T-helper 1 cell treated with Interleukin-12 subunit alpha and Interleukin-12 subunit beta and Interleukin-4 antibody, amounts not matched to agents 30 μg/mL and 1 μg/mL, for 36 hours (primary cell): ENCODE results near the gene TREM1.
A peak's percentile ranks its signal among the peaks of the same experiment; 100 is the strongest.

Experiments used
- H3K27ac Mint-ChIP-seq: one replicate; pipeline ENCODE4 v1.8.0; 2021; ENCODE audit warnings: mild to moderate bottlenecking, mixed read lengths
- H3K27me3 Mint-ChIP-seq: one replicate; pipeline ENCODE4 v1.8.0; 2021; ENCODE audit warnings: low read depth, mixed read lengths
- H3K36me3 Mint-ChIP-seq: one replicate; pipeline ENCODE4 v1.8.0; 2021; ENCODE audit warnings: low read depth, mixed read lengths
- H3K4me1 Mint-ChIP-seq: one replicate; pipeline ENCODE4 v1.8.0; 2021; ENCODE audit warnings: low read depth, mixed read lengths
- H3K4me3 Mint-ChIP-seq: one replicate; pipeline ENCODE4 v1.8.0; 2021; ENCODE audit warnings: mild to moderate bottlenecking, moderate library complexity, mixed read lengths
- H3K9me3 Mint-ChIP-seq: one replicate; pipeline ENCODE4 v1.8.0; 2021; ENCODE audit warnings: mixed read lengths

The TREM1 gene

DNA sequence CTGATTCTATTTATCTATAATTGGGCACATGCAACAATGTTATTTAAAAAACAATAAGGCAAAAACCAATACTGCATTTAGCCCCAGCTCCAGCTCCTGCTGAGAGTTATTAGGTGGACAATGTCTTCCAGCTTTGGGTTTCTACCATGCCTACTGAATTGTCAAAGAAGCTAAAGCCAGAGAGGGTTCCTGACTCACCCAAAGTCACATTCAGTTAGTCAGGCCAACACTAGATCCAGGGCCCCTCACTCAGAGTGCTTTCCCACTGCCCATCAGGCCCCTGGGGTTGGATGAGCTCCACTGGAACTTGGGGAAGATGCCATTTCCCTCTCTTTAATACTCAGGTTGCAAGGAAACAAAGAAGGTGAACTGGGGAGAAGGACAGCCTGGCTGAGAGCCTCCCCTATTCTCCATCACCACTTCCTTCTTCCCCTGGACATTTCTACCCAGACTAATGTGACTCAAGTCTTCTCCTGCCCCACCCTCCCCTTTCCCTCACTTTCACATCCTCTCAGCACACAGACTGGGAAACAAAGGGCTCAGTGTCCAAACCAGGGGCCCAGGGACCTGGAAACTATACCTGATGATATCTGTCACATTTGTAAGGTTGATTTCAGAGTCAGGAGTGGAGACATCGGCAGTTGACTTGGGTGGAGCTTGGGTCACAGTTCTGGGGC, 6.0 kb downstream of the TREM1 start:
- H3K27me3 Mint-ChIP-seq = peaks cover 19% of the 10 kb centered on the region
- H3K27ac Mint-ChIP-seq = no peak overlapping the region
- H3K4me3 Mint-ChIP-seq = no peak overlapping the region
- H3K36me3 Mint-ChIP-seq = no peaks in the 10 kb centered on the region
- peaks cover 3% of the 10 kb centered on the region for H3K9me3 Mint-ChIP-seq
- H3K4me1 Mint-ChIP-seq = peaks cover 9% of the 10 kb centered on the region

DNA sequence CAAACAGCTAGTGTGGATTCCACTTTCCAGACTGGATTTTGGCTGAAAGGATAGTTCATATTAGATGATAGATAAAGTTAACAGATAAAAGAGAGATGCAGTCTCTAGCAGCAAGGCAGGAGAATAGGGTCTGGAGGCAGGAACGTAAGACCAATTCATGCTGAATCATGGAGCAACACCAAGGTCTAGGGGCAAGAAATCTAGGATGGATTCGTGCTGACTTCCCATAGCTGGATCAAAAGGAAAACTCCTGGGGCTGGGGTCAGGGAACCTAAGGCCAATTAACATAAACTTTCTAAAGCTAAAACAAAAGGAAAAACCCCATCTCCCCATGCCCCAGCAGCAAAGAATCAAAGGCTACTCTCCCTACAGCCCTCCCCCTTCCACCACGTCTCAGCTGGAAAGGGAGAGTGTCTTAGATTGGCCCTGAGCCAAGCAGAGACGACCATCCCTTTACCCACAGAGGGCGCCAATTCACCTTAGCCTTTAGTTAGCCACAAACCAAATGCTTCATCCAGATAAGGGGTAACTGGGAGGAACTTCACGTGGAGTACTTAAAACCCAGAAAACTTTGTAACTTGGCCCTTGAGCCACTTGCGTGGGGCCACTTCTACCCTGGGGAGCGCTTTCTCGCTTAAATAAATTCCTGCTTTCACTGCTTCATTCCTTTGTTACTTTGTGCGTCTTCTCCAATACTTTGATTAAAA, 7.6 kb downstream of the TREM1 start:
- peaks cover 9% of the 10 kb centered on the region for H3K4me1 Mint-ChIP-seq
- peaks cover 3% of the 10 kb centered on the region for H3K9me3 Mint-ChIP-seq
- H3K4me3 Mint-ChIP-seq = no peak overlapping the region
- peaks cover 19% of the 10 kb centered on the region for H3K27me3 Mint-ChIP-seq
- H3K27ac Mint-ChIP-seq = no peak overlapping the region
- H3K36me3 Mint-ChIP-seq = no peaks in the 10 kb centered on the region

DNA sequence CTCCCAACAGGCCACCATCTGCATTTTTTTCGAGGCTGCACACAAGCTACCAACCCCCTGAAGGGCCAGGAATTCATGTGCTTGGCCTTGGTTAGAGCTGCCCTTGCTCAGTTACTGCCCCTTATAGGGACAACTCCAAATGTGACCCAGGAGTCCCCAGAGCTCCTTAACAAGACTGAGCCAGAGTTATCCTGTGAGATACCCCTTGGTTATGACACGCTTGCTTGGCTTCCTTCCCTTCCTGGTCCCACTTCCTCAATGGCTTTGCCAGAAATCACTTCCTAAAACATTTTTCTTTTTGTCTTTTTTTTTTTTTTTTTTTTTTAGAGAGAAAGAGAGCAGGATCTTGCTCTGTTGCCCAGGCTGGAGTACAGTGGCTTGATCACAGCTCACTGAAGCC, 8.9 kb downstream of the TREM1 start:
- H3K27ac Mint-ChIP-seq = peak overlapping the region; percentile 19
- peaks cover 12% of the 10 kb centered on the region for H3K27me3 Mint-ChIP-seq
- H3K36me3 Mint-ChIP-seq = no peaks in the 10 kb centered on the region
- no peaks in the 10 kb centered on the region for H3K9me3 Mint-ChIP-seq
- peaks cover 9% of the 10 kb centered on the region for H3K4me1 Mint-ChIP-seq
- no peak overlapping the region for H3K4me3 Mint-ChIP-seq

DNA sequence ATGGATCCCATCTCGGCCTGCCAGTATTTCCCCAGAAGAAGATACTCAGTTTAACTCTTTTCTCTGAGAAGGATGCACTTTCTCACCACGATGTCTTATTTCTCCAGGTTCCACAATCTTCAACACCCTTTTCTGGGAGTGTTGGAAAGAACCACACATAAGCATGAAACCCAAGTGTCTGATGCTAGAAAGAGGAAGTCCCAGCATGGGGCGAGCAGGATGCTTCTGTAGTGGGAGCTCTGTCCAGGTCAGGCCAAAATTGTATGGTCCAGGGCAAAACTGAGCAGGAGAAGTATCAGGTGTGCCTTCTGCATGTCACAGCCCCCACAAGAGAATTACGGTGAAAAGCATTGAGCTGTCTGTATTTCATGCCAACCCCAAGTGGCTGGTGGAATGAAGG, 11.0 kb downstream of the TREM1 start:
- Mint-ChIP-seq H3K9me3 (no peaks in the 10 kb centered on the region), H3K36me3 (peaks cover 1% of the 10 kb centered on the region), H3K27ac (no peak overlapping the region), H3K27me3 (peaks cover 12% of the 10 kb centered on the region), H3K4me1 (peaks cover 17% of the 10 kb centered on the region), H3K4me3 (no peak overlapping the region)

DNA sequence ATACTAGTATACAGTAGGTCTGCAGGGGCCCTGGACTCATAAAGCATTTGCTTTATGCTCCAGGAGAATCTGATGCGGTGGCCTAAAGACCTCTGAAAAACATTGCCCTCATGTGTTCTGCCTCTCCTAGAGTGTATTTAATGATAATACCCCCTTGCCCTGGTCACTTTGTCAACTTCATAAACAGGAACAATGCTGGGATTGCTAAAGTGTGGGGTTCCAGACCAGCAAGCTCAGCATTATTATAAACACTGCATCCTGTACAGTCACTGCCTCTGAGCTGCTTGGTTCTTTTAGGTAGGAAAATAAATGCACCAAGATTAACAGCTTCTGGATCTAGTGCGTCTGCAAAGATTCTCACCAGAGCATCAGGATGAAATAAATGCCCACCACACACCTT, 12.2 kb downstream of the TREM1 start:
- peaks cover 12% of the 10 kb centered on the region for H3K27me3 Mint-ChIP-seq
- H3K9me3 Mint-ChIP-seq = no peaks in the 10 kb centered on the region
- H3K4me1 Mint-ChIP-seq = peaks cover 16% of the 10 kb centered on the region
- no peak overlapping the region for H3K27ac Mint-ChIP-seq
- peaks cover 1% of the 10 kb centered on the region for H3K36me3 Mint-ChIP-seq
- no peak overlapping the region for H3K4me3 Mint-ChIP-seq

DNA sequence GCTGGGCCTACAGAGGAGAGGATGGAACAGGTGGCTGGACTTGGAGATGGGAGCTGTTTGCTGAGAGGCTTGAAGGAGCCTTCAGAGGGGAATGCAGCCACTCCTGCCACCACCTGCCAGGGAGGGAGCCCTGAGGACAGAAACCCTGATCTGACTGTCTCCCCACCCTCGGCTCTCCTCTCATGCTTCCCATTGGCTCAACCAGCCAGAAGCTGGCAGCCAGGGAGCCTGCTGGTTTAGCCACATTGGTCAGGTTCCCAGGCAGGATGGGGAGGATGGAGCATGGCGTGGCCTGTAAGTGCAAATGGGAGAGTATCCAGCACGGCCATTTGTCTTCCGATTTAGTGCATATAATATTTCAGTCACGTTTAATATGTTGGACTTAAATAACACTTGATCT, 12.8 kb downstream of the TREM1 start:
- Mint-ChIP-seq H3K4me1 (peaks cover 11% of the 10 kb centered on the region), H3K36me3 (peaks cover 1% of the 10 kb centered on the region), H3K9me3 (no peaks in the 10 kb centered on the region), H3K27ac (no peak overlapping the region), H3K27me3 (peaks cover 12% of the 10 kb centered on the region), H3K4me3 (no peak overlapping the region)

DNA sequence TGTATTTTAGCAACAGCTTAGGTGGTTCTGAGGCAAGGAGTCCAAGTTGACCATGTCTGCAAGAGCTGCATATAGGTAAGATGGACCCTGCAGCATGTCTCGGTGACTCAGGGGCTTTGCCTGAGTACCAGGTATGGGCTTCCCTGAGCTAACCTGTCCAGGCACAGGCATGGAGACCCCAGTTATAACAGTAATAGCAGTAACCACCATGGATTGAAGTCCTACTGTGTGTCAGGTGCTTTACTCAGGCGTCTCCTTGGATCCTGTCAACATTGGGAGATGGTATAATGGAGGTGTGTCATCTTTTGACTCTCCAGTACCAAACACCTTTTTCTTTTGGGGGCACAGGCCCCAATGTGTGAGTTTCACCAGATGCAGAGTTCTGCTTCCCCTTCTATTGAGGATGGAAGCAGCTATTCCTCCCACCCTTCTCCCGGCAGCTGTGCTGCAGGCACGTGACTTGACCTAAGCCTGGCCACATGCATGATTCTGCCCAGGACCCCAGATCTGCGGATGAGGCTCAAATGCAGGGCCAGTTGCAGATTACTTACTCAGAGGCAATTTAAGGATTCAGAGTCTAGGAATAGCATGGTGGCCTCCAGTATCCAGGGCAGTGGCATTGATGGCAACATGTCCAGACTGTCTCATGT, 13.8 kb downstream of the TREM1 start:
- H3K4me1 Mint-ChIP-seq = peaks cover 9% of the 10 kb centered on the region
- peaks cover 1% of the 10 kb centered on the region for H3K36me3 Mint-ChIP-seq
- H3K27ac Mint-ChIP-seq = no peak overlapping the region

DNA sequence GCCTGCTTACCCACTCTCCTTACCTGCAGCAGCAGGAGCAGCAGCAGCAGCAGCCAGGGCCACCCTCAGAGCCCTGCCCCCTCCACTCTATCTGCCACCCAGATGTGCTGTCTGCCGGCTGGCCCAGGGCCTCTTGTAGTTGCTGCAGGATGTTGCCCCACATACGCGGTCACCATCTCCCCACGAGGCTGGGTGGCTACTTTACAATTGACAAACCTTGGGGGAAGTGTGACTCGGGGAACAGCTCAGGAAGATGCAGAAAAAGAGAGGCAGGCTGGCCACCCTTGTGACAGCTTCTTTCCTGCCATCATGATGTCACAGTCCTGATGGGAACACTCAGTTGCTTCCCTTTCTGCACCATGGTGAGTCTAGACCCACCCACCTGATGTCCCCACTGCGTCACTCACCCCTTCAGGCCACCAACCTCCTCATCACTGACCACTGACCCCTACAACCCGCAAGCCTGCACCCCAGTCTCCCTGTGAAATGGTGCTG, 14.5 kb downstream of the TREM1 start:
- Mint-ChIP-seq H3K4me1 (peaks cover 9% of the 10 kb centered on the region), H3K27ac (peak overlapping the region; percentile 49), H3K36me3 (peaks cover 1% of the 10 kb centered on the region), H3K27me3 (peaks cover 12% of the 10 kb centered on the region), H3K4me3 (no peak overlapping the region), H3K9me3 (no peaks in the 10 kb centered on the region)

More for the DNA sequence above, 13.8 kb downstream of the TREM1 start:
- no peak overlapping the region for H3K4me3 Mint-ChIP-seq
- no peaks in the 10 kb centered on the region for H3K9me3 Mint-ChIP-seq
- peaks cover 12% of the 10 kb centered on the region for H3K27me3 Mint-ChIP-seq

DNA sequence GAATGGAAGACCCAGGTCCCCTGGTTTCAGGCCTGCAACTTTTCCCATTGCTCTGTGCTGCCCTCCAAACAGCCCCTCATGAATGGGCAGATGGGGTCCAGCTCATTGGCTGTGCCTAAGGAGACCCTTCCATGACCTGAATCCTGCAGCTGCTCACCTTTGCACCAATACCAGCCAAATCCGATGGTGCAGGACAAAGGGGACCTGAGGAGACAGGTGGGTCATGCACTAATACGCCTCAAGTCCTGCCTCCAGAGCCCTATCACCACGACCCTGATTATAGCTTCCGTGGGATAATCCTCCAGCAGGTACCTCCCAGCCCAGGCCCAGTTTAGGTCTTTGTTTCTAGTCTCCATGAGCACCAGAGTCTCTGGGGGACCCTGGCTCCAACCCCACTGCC, 16.8 kb downstream of the TREM1 start:
- Mint-ChIP-seq H3K4me1 (peaks cover 9% of the 10 kb centered on the region), H3K27me3 (peaks cover 13% of the 10 kb centered on the region), H3K27ac (no peak overlapping the region), H3K4me3 (no peak overlapping the region), H3K9me3 (peaks cover 3% of the 10 kb centered on the region), H3K36me3 (peaks cover 3% of the 10 kb centered on the region)

DNA sequence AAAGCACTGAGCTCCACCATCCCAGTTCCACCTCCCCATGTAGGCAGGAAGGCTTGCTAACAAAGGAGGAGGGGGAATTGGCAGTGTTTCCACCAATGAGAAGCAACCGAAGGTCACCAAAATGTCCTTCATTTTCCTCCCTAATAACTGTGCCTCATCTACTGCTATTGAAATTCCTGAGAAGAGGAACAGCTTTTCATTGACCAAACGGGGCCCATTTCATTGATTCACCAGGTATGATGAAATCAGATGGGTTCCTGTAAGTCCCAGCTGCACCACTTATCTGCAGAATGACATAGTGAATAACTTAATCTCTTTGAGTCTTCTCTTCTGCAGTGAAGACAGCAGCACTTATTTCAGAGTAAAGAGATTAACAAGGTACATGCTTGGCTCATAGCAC, 17.3 kb downstream of the TREM1 start:
- peaks cover 9% of the 10 kb centered on the region for H3K4me1 Mint-ChIP-seq
- no peak overlapping the region for H3K27ac Mint-ChIP-seq
- peaks cover 14% of the 10 kb centered on the region for H3K27me3 Mint-ChIP-seq
- peaks cover 3% of the 10 kb centered on the region for H3K36me3 Mint-ChIP-seq
- H3K9me3 Mint-ChIP-seq = peaks cover 3% of the 10 kb centered on the region
- no peak overlapping the region for H3K4me3 Mint-ChIP-seq

DNA sequence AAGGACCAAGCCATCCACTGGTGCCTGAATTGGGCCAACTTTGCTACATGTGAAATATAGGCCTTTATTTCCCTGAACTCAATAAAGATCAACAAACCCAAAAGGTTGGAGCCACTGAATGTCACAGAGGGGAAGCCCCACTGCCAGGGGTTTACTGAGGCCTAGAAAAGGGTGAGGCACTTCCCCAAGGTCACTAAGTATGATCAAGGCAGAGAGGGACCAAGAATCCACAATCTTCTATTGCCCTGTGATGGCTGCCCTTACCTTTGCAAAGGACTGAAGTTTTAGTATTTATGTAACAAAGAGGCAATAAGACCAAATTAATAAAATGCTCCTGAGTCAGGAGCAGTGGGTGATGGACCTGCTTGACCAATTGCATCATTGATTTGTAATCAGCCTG, 18.0 kb downstream of the TREM1 start:
- H3K27me3 Mint-ChIP-seq = peaks cover 17% of the 10 kb centered on the region
- H3K4me3 Mint-ChIP-seq = no peak overlapping the region
- peaks cover 5% of the 10 kb centered on the region for H3K36me3 Mint-ChIP-seq
- peaks cover 7% of the 10 kb centered on the region for H3K9me3 Mint-ChIP-seq
- H3K27ac Mint-ChIP-seq = no peak overlapping the region
- peaks cover 9% of the 10 kb centered on the region for H3K4me1 Mint-ChIP-seq

DNA sequence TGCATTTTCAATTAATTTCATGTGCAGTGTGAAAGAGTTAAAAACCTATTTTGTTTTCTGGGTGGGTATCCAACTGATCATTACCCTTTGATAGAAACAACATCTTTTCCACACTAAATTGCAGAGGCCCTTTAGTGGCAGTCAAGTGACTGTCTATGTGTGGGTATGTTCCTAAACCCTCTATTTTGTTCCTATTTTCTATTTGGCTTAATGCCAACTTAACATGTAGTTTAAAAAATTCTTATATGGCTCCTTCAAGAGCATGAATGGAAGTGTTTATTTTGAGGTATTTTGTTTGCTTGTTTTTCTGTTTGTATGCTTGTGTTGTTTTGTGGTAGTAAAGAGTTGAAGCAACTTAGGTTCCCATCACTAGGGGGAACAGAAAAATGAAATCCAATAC, 19.9 kb downstream of the TREM1 start:
- Mint-ChIP-seq H3K4me3 (no peak overlapping the region), H3K9me3 (peaks cover 24% of the 10 kb centered on the region), H3K27ac (no peak overlapping the region)

DNA sequence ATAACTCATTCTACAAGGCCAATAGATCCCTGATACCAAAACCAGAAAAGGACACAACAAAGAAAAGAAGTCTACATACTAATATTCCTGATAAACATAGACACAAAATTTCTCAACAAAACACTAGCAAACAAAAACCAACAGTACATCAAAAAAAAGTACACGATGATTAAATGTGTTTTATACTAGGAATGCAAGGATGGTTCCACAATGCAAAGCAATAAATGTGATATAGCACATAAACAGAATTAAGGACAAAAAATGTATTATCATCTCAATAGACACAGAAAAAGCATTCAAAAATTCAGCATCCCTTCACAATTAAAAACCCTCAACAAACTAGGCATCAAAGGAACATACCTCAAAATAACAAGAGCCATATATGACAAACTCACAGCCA, 23.2 kb downstream of the TREM1 start:
- no peak overlapping the region for H3K4me3 Mint-ChIP-seq
- peaks cover 28% of the 10 kb centered on the region for H3K27me3 Mint-ChIP-seq
- peaks cover 38% of the 10 kb centered on the region for H3K9me3 Mint-ChIP-seq
- H3K4me1 Mint-ChIP-seq = no peaks in the 10 kb centered on the region
- no peak overlapping the region for H3K27ac Mint-ChIP-seq
- peaks cover 13% of the 10 kb centered on the region for H3K36me3 Mint-ChIP-seq

More for the DNA sequence above, 19.9 kb downstream of the TREM1 start:
- peaks cover under 1% of the 10 kb centered on the region for H3K4me1 Mint-ChIP-seq
- peaks cover 13% of the 10 kb centered on the region for H3K36me3 Mint-ChIP-seq
- peaks cover 24% of the 10 kb centered on the region for H3K27me3 Mint-ChIP-seq

DNA sequence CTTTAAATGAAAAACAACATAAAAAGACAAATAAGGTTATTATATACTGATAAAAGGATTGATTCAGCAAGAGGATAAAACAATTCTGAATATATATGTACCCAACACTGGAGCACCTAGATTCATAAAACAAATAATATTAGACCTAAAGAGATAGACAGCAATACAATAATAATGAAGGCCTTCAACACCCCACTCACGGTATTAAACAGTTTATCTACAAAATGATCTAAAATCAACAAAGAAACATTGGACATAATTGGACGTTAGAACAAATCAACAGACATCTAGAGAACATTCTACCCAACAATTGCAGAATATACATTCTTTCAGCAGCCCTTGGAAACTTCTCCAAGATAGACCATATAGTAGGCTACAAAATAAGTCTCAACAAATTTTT, 24.1 kb downstream of the TREM1 start:
- Mint-ChIP-seq H3K4me1 (no peaks in the 10 kb centered on the region), H3K4me3 (no peak overlapping the region), H3K27me3 (peaks cover 28% of the 10 kb centered on the region), H3K27ac (no peak overlapping the region), H3K9me3 (peaks cover 38% of the 10 kb centered on the region), H3K36me3 (peaks cover 13% of the 10 kb centered on the region)

DNA sequence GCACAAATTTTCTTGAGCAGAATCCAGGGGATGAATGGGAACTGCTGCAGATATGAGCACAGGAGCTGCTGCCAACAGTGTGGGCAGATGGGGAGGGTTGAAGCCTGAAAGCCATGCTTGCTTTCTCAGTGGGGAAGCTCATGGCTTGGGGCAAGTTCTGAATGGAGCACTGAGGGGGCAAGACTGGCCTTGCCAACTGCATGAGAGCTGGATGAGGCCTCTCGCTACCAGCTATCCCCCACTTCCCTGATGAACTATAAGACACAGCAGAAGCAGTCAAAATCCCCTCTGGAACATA, 28.3 kb downstream of the TREM1 start:
- H3K4me3 Mint-ChIP-seq = no peak overlapping the region
- H3K4me1 Mint-ChIP-seq = no peaks in the 10 kb centered on the region
- peaks cover 28% of the 10 kb centered on the region for H3K9me3 Mint-ChIP-seq
- peaks cover 6% of the 10 kb centered on the region for H3K36me3 Mint-ChIP-seq
- no peak overlapping the region for H3K27ac Mint-ChIP-seq
- H3K27me3 Mint-ChIP-seq = peaks cover 8% of the 10 kb centered on the region
